Fibroblast of pulmonary artery (primary cell): Measurements from ENCODE around the gene SMIM21.

Experiments
- DNase-seq: peaks from one replicate; pipeline ENCODE4 v3.0.0-alpha.2; 2010; ENCODE audit warnings: low read depth
- H3K4me3 ChIP-seq: replicated peaks from 2 replicates; pipeline ENCODE4 v1.5.1; 2011; ENCODE audit warnings: low read depth, mild to moderate bottlenecking, control low read depth, low read length, moderate library complexity
- TF ChIP-seq, protein P1 (sequence below): IDR thresholded peaks from 2 replicates; pipeline ENCODE4 v1.5.1; 2011; ENCODE audit warnings: mild to moderate bottlenecking, control low read depth, low read length, inconsistent platforms; ENCODE audit errors: missing control alignments

The SMIM21 gene

DNA sequence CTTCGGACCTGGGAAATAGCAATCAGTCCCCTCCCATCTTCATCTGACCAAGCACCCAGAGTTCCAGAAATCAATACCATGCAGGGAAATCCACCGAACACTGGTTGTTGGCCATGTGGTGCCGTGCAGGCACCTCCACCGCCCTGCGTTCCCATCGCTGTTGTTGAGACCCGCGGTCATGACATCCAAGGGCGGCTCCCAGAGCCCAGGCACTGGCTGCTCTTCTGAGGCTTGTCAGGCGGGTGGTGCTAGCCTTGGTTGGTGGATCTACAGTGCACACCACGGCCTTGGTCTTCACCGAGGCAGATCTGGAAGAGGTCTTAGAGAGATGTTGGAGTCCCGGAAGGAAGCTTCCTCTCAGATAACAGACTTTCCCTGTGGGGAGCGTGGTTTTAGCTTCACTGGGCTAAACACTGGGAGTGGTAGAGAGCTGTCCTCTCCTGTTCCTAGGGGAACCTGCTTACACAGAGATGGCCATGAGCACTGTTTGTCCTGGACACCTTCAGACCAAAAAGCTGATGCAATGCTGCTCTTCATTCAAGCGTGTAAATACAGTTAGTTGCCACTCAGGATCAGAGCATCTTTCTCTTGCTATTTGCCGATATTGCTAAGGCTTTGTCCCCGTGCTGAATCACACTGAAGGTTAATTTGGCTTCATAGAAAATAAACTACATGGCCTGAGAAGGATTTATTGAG, 58.3 kb downstream of the SMIM21 start:
- no peak for DNase-seq
- no peak overlapping the region for H3K4me3 ChIP-seq
- TF ChIP-seq, protein P1, sequence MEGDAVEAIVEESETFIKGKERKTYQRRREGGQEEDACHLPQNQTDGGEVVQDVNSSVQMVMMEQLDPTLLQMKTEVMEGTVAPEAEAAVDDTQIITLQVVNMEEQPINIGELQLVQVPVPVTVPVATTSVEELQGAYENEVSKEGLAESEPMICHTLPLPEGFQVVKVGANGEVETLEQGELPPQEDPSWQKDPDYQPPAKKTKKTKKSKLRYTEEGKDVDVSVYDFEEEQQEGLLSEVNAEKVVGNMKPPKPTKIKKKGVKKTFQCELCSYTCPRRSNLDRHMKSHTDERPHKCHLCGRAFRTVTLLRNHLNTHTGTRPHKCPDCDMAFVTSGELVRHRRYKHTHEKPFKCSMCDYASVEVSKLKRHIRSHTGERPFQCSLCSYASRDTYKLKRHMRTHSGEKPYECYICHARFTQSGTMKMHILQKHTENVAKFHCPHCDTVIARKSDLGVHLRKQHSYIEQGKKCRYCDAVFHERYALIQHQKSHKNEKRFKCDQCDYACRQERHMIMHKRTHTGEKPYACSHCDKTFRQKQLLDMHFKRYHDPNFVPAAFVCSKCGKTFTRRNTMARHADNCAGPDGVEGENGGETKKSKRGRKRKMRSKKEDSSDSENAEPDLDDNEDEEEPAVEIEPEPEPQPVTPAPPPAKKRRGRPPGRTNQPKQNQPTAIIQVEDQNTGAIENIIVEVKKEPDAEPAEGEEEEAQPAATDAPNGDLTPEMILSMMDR: no peak

DNA sequence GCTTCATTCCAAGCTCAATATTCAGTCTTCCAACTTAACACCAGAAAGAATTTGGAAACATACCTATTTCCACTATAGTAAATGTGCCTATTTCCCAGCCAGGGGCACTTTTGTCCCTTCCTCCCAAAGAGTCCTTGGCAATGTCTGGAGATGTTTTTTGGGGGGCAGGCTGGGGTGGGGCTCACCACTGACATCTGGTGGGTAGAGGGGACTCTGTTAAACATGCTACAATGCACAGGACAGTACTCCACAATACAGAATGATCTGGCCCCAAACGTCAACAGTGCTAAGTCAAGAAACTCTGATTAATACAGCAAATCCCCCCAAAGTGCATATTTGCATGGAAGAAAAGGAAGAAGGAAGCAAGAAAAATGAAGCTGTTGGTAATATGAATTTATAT, 61.7 kb downstream of the SMIM21 start:
- H3K4me3 ChIP-seq: no peak overlapping the region
- DNase-seq: no peak
- TF ChIP-seq, protein P1: no peak

DNA sequence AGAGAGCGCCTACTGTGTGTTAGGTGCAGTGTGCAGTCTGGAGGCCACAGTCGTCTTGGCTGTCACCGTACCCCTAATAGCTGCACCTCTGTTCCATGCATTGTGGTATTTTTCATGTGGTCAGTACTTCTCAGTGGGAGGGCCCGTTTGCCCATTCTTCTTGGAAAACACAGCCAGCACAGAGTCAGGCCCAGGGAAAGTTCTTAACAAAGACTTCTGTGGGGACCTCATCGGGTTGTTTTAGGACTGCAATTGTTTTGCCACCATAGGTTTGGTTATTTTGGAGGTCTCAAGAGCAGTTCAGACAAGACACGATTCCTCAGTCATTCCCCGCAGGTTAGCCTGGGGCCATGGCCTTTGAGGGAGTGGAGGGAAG, 62.3 kb downstream of the SMIM21 start:
- H3K4me3 ChIP-seq: no peak overlapping the region
- no peak for DNase-seq
- TF ChIP-seq, protein P1: no peak

DNA sequence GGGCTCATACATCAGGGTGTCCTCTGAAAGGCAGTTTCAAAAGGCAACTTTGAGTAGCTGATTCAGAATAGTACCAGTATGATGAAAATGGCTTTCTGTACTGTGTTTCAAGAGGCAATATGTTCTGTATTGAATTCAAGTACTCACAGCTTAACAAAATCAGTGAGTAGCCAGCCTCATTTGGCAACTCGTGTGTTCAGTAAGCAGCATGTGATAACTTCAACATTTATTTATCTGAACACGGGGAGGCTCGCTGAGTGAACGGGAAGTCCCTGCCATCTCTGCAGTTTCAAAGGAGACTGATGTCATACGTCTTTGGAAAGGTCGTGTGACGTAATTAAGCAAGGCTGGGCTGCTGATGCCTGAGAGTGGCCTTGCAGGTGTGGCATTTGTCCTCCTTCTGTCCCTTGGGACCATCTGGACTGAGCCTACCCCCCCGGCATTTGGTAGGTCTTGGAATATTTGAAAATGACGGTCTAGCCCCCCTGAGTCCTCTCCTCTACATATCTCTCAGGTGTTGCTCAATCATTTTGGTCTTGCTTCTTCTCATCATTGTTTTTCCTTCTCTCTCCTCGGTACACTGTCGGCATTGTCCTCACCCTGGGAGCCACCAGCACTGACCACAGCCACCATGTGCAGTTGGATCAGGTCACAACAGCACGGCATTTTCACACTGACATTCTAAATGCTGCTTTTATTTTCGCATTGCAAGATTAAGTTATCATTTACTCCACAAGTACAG, 62.8 kb downstream of the SMIM21 start:
- no peak overlapping the region for H3K4me3 ChIP-seq
- peak; percentile 1 for DNase-seq
- TF ChIP-seq, protein P1: no peak

DNA sequence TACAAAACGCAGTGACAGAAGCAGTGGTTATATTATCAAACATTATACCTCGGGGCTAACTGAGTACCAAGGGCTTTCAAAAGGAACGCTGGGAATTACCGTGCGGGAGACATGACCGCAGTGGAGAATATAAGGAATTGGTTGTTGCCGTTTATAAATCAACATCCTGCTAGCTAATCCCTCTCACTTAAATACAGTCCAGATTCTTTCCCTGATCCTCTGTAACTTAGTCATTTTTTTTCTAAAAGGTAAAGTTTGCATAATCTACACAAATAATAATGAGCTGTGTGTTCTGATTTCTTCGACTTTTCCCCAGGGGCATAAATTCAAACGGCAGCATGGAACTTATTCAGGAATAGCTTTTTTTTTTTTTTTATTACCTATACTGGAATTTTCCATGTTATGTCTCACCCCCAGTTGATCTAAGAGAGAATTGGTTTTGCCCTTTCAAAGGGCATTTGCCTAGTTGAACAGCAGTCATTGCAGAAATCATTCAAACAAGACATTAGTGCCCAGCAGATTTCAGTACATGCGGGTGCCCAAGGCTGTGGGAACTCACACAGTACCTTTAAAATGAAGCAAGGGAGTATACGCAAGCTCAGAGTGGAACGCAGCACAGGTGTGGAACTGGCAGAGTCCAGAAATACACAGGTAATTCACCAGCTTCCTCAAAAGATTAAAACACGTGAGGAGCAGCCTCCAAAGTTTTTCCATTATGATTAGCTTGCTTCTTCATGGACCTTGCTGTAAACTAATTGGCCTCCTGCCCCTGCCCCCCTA, 63.9 kb downstream of the SMIM21 start:
- no peak for DNase-seq
- no peak overlapping the region for H3K4me3 ChIP-seq
- TF ChIP-seq, protein P1: no peak

DNA sequence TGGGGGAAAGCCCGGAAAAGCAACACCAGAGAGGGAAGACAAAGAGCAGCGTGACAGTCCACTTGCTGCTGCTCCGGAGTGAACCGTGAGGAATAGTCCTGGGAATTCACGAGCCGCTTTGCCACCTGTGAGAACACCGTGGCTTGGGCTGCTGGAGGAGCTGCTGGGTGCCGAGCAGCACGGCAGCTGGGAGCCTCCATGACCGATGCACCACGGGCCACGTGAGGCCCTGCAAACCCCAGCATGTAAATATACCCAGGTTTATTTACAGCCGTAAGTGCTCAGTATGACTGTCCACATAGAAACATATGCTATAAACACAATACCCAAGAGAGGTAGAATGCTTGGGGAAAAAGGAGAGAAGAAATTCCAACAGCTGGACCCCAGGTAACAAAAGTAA, 65.1 kb downstream of the SMIM21 start:
- no peak overlapping the region for H3K4me3 ChIP-seq
- no peak for DNase-seq
- TF ChIP-seq, protein P1: no peak
